NCI-H1092 (cell line): ENCODE data around the gene SPSB4.

ENCODE experiments used
- DNase-seq: peaks from one replicate; lab custom pipeline; 2025; lab: John Stamatoyannopoulos, UW

The SPSB4 gene

DNA sequence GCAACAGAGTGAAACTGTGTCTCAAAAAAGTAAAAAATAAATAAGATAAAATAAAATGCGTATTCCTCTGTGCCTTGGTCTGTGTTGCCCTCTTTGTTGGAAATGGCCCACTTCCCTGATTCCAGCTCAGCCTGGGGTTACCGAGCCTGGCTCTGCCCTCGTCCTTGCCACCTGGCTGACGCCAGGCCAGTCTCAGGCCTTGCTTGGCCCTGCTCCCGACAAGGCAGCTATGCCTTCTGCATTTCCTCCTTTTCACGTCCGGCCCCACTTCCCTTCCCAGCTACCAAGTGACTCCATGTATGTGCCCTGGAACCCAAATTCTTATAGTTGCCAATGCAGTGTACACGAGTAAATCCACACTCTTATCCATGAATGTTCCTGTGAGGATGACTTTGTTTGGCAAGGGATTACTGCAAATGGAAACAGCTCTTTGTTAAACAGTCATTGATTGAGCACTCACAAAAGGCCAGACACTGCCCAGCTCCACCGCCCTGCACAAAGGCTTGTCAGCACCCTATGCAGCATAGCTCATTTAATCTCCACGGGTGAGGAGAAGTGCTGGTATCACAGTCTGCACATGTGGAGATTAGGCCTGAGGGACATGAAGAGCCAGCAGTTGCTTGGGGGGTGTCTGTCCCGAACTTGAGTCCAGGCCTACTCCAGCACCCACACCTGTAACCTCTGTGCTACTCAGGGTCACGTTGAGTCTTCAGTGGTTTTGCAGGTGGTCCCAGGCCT is 25.1 kb downstream of the SPSB4 start:
- DNase-seq, result peak; percentile 41

DNA sequence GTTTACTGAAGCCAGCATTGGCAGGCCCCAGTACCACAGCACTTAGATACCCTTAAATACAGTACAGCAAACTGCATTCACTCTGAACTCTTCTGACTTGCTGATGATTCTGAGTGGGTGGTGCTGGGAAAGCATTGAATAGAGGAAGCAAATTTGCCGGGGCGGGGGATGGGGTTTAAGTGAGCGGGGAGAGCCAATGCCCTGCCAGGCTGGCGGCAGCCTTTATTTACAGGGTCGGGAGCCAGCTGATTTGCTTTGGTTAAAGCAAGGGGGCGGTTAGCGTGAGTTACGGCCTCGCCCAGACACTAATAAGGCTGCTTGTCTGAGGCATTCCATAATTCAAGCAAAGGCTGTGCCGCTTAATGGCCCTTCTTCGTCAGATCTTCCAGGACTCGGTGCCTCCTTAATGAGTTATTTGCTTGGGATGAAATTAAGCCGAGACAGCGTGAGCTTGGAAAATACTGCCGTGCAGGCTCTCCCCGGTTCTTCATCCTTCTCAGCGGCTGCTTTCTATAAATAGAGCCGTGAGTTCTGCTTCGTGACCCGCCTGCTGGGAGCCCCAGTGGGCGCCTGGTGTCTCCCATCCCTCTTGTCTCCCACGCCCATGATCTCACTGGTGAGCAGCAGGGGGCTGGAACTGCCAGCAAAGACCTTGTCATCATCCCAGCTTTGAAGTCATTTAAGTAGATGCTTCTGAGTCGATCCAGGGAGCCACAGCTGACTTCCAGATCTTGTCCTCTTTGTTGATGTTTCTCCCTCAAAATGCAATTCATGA is 25.8 kb downstream of the SPSB4 start:
- peak; percentile 60 for DNase-seq

DNA sequence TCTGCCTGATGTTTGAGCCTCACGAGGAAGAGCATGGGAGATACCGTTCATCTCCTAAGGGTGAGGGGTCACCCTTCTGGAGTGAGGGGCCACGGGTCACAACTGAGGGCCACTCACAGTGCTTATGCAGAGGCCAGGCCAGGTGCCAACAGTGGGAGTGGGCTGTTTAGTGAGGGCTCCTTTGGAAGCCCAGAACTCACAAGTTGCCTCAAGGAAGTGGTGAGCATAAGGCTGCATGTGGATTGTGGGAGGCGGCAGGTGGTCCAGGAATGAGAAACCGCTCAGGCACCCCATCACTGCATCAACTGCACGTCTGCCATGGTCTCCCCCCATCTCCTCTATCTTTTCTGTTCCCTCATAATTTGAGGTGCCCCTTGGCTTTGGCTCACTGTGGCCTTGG is 26.5 kb downstream of the SPSB4 start:
- no peak for DNase-seq

DNA sequence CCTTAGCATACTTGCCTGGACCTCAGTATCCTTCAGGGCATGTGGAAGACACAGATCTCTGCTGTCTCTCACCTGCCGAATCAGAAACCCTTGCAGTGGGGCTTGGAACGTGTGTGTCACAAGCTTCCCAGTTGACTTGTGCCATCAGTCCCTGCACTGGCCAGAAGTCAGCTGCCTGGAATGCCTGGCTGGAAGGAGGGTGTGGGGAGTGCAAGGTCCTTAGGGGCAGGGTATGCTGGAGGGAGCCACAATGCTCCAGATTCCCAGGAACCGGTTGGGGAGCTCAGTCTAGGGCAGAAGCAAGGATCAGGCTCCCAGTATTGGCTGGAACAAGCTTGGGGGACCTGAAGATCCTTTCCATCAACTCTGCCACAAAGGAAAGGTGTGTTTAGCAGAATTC is 27.1 kb downstream of the SPSB4 start:
- DNase-seq, result no peak

DNA sequence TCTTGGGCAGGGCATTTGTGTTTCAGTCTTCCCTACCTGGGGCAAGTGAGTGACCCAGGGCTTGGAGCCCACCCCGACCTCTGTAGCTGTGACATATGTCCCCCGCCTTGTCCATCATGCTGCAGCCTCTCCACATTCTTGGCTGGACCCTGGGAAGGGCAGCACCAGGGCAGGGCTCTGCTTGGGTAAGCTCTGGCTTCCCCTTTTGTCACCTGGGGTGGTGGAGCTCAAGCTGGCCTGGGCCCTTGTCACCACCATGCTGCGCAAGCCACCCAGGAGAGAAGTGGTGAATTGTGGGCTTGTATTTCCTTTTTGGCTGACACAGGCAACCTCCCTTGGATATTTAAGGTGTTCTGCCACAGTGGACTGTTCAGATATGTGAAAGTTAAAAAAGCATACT is 29.3 kb downstream of the SPSB4 start:
- DNase-seq, result no peak

DNA sequence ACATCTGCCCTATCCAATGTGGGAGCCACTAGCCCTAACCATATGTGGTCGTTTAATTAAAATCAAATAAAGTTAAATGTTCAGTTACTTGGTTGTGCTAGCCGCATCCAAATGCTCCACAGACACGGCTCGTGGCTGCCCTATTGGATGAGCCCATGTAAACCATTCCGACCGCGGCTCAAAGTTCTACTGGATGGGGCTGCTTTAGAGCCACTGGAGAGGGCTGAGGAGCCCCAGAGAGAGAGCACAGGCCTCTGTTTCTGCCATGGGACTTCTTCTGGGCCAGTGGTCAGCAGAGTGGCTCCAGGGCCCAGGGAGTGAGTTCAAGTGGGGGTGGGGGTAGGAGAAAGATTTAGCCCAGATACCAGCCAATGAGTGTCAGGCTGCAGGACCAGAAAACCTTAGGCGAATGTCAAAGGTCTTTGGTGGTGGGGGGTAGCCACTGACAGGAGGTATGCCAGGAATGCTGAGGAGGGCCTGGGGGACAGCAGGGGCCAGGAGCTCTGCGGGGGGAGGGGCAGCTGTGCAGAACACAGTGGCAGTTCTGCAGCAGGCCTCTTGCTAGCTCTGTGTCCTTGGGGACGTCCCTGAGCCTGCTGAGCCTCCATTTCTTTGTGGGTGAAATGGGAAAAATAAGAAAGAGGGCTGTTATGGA is 30.1 kb downstream of the SPSB4 start:
- no peak for DNase-seq

DNA sequence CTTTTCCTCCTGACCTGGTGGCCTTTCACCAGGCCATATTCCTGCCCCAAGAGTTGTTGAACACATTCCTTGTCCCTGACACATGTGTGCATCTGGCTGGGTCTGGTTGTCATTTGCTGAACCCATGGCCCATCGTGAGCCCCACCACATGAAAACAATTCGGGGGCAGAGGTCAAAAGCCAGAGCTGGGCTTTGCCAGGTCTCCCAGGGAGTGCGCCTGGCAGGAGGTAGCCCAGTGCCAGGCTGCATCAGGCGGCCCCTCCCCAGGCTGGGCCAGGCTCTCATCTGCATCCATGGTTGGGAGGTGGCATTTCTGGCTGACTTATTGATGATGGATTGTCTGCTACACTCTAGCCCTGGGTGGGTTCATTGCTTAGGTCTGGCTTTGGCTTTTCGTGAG is 30.9 kb downstream of the SPSB4 start:
- no peak for DNase-seq

DNA sequence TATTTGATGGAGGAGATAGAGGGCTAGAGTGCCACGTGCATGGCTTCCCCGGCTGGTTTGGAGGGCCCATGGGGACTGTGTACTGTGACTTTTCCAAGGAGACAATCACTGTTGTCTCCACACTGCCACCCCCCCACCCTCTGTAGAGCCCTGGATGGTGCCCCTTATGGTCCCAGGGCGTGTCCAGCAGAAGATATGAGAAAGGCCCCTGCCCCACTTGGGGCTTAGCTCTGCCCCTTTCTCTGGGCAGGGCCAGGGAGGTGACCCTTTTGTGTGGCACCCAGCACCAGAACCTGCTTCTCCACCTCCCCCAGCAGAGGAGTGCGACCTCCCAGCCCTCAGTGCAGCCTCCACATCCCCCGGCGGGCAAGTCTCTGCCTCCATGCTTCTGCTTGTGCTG is 32.1 kb downstream of the SPSB4 start:
- no peak for DNase-seq

DNA sequence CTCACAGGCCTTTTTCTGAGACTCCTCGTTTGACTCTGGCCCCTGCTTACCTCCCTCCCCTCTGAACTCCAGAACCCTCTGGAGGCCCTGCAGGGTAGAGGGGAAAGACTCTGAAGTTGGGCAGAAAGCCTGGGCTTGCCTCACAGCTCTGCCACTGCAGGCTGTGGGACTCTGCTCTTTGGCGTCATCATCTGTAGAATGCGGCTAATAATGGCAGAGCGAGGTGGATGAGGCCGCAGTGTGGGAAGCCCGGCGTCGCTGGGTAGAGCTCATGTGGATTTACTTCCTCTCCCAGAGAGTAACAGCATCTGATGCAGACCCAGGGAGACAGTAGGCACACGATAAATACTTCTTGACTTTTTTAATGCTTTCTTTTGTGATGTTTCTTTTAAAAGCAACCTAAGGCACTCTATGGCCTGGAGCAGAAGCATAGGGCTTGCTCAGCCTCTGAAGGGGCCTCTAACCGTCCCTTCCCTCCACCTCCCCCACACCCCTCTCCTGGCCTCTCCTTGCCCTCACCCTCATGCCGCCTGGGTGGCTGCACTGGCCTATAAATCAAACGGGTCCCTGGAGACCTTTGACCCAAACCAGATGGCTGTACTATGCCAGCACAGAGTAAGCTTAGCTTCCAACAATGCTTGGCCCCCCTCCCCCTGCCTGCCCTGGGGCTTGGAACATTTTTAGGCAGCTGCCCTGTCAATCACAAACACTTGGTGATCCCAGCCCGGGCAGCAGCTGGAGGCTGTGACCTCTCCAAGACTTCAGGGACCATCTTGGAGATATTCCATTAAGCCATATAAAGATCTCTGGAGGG is 32.9 kb downstream of the SPSB4 start:
- no peak for DNase-seq

DNA sequence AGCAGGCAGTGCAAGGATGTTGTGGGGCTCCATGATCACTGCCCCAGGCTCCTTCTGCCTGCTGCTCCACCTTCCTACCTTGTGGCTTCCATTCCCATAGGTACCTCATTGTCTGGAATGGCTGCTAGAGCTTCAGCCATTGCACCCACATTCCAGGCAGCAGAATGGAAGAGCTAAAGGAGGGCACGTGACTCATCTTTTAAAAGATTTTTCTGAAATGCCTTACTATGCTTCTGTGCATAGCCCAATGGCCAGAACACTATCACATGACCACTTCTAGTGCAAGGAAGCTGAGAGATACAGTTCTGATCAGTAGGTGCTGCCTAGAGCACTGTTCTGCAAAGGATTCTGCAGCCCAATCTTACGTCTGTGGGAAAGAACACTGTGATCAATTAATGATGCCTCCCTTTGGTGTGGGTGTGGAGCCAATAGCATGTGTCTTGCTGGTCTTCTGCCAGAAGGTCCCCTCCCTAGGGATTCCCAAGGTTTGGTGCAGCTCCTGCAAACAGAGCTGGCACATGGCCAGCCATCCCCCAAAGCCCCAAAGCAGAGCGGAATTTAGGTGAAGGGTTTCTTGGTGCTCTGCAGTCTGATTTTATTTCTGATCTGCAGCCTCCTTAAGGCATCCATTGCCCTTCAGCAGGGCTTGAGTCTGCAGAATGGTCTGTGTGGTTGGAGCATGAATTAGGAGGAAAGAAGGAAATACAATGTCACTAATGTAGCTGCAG is 34.4 kb downstream of the SPSB4 start:
- no peak for DNase-seq

DNA sequence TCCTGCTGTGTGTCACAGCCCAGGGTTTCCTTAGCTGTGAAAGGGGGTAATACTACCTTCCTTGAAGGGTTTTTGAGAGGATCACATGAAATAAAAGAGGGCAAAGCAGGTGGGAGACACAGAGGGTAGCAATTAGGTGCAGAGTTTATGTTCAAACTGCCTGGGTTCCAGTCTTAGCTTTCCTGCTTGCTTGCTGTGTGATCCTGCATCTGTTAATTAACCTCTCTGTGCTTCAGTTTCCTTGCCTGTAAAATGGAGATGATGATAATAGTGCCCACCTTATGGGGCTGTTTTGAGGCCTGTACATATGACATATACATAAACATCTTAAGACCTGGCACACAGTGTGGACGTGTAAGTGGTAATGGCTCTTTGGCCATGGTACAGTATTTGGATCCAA is 35.0 kb downstream of the SPSB4 start:
- DNase-seq, result no peak

DNA sequence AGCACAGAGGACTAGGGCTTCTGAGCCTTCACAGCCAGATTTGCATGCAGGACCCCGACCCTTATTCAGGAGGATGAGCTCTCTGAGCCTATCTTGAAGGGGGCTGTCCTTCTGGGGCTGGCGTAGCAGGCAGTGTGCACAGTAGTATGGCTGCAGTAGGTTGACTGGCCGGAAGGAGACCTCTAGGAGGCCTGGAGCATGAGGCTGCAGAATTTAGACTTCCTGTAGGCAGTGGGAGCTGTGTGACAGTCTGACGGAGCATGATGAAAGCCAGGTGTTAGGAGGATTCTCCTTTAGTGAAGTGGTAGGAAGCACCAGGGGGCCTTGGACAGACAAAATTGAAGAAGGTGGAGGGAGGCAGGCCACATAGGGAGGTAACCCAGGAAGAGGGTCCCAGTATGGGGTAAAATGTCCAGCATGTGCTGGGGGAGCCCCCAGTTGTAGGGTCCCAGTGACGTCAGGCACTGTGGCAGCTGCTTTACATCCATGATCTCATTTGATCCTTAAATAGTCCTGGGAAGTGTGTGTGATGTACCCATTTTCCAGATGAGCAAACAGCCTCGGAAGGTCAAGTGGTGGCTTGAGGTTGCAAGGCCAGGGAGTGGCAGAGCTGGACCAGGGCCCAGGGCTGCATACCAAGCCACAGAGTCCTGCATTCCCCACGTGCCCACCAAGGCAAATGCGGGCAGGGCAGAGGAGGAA is 36.1 kb downstream of the SPSB4 start:
- no peak for DNase-seq

DNA sequence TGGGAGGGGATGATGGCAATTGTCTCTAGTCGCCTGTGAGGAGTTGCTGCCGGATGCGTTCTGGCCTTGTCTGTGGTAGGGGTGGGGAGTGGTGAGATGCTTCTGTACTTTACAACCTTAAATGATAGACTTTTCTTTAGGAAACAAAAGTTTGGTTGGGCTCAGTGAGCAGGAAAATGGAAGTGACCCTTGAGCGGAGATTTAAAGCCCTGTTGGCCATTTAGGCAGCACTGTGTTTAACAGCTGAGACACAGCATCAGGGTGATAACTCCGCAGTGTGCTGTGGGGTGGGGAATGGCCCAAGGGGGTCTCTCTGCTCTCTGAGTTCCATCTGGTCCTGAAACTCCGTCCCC is 36.6 kb downstream of the SPSB4 start:
- DNase-seq, result no peak

DNA sequence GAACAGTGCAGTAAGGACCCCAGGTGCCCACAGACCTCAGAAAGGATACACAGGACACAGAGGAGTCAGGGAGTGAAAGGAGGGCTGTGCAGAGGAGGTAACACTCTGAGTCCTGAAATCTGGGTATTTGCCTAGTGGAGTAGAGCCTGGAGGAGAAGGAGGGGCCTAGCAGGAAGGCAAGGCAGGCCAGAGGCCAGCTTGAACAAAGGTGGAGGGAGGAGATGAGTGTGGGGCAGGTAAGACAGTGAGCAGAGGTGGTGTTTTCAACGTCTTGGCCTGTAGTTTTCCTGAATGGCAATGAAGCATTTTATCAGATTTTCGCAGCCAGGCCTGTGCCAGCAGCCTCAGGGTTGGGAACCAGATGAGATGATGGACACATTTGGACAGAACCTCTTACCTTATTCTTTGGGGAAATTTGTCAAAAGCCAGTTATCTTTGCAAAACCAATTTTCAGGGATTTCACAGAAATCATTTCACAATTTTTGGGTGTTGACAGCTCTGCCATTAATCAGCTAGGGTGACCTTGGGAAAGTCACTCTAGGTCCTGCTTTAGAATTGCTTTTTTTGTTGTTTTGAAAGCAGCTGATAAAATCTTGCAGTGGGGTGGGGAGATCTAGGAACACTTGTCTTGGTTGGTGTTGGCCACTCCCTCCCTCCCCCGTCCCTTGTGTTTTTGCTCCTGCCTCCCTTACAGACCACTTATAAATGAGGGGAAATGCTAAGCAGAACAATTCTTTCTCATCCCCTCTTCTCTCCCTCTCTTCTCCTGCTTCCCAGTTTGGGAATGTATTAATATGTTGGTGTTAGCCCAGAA is 38.4 kb downstream of the SPSB4 start:
- no peak for DNase-seq

DNA sequence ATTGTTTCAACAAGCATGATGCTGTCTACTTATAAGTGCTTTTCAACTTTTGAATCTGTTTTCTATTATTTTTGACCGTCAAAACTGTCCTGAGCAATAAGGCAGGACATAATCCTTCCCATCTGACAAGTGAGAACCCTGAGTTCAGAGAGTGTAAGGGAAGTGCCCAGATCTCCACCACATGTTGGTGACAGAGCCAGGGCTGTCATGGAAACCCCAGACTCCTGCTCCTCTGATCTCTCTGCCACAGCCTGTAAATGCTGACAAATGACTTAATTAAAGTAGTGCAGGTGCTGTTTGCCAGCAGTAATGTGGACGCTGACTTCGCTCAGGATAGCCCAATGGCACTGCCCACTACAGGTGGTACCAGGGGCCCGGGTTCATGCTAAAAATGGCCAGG is 40.3 kb downstream of the SPSB4 start:
- DNase-seq, result peak; percentile 26

DNA sequence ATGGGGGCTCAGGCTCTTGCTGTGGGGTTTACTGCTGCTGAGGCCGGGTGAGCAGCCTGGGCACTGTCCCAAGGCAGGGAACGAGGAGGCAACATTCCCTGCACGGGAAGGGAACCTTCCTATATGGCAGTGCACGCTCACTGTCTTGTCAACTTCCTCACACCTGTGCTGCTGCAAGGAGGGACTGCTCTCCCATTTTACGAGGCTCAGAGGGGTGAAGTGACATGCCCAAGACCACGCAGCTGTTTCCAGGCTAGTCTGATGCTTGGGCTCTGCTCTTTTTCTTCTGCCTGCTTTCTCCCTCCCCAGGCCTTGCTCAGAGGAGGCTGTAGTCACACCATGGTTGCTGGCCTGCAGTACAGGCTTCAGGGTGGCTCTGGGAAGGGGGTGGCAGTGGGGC is 41.5 kb downstream of the SPSB4 start:
- DNase-seq, result no peak

DNA sequence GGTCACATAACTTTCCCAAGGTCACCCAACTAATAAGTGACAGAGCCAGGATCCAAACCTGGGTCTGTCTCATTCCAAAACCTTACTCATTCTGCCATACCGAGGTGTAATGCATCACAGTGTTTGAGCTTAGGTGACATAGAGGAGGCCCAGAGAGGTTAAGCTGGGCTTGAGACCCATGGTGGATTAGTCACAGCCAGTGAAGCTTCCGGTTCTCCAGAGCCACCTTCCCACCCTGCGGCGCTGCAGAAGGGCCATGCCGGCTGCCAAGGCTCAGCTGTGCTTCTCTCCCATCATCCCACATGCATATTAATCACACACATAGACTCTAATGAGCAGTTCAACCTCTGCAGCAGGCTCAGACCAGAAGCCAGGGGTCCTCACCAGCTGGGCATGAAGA is 42.2 kb downstream of the SPSB4 start:
- no peak for DNase-seq

DNA sequence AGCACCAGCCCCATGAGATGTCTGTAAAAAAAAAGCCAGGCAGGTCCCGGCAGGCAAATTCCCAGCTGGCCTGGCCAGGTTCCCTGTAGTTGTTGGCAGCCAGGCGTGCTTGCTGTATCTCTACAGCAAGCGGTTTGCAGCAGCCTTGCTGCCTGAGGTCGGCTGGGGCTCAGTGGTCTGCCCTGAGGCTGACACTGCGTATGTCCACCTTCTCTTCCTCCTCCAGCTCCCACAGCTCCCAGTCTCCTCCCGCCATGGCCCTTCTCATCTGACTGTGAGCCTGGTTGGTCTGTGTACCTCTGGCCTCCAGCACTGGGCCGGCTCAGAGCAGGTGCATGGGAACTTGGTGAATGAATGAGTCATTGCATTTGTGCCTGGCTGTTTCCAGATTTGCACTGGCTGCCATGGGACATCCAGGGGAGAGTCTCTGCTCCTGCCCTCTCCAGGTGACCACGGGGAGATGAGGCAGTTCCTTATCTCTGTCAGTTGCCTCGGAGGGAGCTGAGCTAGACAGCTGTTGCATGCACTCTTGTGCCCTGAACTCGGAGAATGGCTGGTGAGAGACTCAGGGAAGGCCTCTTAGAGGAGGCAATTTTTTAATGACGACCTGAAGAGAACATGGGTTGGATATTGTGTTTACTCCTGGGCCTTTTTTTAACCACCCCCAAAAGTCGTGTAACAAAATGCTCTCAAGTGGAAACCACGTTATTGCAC is 43.0 kb downstream of the SPSB4 start:
- DNase-seq, result no peak

DNA sequence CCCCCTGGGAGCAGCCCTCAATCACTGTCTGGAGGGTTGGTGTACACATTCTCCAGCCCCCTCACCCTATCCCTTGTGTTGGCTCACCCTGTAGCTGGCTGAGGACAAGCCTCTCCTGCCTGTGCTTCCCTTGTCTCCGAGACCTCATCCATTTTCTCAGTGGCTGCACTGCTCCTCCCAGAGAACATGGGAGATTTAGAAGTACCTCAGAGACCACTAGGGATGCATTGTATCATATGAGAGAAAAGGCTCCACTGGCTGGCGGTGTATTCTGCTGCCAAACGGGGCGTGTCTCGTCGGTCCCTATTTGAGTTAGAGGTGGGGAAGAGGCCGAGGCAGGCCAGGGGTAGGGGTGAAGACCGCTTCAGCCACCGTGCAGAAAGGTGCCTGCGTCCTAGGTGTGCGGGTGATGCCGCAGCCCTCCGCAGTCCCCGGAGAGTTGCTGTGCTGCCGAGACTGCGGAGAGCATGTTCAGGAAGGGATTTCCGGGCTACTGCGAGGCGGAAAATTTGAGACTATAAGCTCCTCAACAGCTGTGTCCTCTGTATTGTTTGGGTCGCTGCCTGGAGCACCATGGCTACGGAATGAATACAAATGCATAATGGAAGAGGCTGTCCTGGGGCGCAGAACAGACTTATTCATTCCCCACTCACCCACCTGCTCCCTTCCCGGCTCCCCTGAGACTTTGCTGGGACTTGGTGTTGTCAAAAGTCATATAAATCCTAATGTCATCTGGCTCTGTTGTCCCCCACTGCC is 43.8 kb downstream of the SPSB4 start:
- DNase-seq, result peak; percentile 72
